NCI-H146 treated with DMSO at 0.1 percent for 48 hours (cell line): ENCODE results near the gene RBPJL.

Experiments used
- DNase-seq: peaks from one replicate; lab custom pipeline; 2025; ENCODE audit not compliant: unreplicated experiment; lab: John Stamatoyannopoulos, UW

Gene RBPJL

GRCh38 chr20:45293041-45294002, 13.3 kb upstream of the RBPJL start:
- DNase-seq, result peak; percentile 55

DNA sequence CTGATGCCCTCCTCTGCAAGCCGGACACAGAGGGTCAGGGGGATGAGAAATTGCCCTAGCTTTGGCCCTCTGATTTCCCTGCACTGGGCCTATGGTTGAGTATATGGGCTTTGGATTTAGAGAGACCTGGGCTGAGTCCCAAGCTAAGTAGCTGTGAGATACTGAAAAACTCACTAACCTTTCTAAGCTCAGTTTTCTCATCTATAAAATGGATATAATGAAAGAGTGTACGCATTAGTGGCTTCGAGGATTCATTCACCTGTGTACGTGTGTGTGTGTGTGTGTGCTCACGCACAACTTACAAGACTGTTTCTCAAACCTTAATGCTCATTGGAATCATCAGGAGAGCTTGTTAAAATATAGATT, 12.7 kb upstream of the RBPJL start:
- DNase-seq, result no peak

DNA sequence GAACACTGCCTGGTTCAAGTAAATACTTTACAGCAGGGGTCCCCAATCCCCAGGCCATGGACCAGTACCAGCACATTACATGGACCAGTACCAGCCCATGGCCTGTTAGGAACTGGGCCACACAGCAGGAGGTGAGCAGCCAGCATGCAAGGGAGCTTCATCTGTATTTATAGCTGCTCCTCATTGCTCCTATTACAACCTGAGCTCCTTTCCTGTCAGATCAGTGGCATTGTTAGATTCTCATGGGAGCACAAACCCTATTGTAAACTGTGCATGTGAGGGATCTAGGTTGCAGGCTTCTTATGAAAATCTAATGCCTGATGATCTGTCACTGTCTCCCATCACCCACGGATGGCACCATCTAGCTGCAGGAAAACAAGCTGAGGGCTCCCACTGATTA, 12.0 kb upstream of the RBPJL start:
- DNase-seq, result no peak

- DNase-seq, result no peak
Measured at GRCh38 chr20:45297786-45298497, 8.7 kb upstream of the RBPJL start.

DNA sequence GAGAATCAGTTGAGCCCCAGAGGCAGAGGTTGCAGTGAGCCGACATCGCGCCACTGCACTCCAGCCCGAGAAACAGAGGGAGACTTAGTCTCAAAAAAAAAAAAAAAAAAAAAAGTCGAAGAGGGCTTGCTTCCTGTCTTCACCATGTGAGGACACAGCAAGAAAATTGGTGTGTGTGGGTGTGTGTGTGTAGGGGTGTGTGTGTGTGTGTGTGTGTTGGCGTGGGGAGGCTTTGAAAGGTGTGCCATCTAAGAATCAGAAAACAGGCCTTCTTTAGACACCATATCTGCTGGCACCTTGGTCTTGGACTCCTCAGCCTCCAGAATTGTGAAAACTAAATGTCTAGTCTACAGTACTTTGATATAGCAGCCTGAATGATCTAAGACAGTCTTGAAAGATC, 6.9 kb upstream of the RBPJL start:
- no peak for DNase-seq

DNA sequence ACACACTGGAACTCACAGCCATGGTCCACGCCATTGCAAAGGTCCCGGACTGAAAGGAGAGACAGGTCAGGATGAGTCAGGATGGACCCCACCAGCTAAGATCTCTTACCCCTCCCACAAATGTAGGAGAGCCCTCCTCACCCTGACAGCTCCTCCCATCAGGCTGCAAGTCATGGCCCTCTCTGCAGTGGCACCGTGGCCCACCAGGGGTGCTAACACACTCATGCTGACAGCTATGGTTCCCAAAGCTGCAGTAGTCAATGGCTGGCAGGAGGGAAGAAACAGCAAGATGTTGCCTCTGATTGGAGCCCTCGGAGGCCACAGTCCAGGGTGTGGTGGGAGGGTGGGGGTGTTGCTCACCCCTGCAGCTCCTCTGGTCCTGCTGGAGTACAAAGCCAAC, 5.7 kb upstream of the RBPJL start:
- peak; percentile 28 for DNase-seq

DNA sequence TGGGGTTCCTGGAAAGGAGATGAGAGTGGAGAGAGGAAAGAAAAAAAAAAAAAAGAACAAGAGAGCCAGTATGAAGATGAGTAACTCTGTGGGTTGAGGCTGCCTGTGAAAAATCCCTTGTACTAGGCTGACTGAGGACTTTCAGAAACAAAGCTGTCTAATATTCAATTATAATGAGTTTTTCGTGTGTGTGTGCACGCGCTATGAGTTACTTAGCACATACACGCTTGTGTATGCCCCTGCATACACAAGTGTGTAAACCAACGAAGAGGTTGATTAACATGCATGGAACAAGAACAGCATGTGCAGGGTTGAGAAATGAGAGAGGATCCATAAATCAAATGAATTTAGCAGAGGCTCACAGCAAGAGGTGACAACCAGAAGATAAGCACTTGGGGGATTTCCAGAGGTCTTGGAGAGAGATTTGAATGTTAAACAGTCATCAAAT, 4.8 kb upstream of the RBPJL start:
- DNase-seq, result no peak

DNA sequence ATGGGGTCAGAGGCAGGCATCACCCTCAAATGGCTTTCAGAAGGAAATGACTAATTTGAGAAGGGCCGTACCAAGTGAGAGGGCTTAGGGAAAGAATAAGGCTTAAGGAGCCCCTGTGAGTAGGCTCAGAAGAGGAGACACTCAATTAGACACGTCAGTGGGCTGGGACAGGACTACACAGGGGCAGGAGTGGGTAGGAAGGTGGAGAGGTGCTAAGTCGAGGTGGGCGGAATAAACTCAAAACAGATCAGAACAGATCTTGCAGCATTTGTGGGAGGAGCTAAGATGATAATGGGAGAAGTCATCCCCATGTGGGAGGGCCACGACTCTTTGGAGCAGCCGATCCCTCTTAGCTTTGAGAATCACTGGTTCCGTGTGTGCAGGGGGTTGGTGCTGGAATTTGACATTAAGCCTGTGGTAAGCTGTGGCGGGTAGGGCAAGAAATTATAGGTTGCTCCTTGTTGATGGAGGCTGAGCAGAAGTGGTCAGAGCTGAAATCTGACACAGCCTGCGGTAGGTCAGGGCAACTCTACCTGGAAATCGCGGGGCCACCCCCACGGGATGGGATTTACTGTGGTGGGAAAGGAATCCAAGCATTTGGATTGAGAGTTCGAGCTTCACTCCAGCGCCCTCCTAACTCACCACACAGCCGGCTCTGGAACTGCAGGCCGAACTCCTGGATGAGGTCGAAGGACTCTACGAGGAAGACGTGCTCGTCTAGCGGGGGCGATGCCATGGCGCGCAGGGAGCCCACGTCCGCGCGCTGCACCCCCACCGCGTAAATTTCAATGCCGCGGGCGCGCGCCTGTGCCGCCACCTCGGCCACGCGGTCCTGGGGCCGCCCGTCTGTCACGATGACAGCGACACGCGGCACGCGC, 2.8 kb upstream of the RBPJL start:
- no peak for DNase-seq

GRCh38 chr20:45304464-45304999, 2.1 kb upstream of the RBPJL start:
- no peak for DNase-seq

DNA sequence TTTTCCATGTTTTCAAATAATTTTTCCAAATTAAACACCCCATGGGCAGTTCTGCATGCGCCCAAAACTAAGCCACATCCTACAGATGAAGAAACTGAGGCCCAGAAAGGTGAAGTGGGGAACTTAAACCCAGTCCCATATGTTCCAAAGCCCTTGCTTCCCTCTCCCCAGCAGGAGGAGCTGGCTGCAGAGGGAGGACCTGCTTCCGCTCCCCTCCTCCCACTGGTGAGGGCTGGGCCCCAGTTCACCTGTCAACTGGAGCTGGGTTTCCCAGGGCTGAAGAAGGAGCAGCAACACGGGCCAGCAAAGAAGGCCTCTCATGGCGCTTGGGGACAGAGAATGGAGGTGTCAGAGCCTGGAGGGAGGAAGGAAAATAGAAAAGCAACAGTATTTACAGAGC, 1.4 kb upstream of the RBPJL start:
- no peak for DNase-seq

DNA sequence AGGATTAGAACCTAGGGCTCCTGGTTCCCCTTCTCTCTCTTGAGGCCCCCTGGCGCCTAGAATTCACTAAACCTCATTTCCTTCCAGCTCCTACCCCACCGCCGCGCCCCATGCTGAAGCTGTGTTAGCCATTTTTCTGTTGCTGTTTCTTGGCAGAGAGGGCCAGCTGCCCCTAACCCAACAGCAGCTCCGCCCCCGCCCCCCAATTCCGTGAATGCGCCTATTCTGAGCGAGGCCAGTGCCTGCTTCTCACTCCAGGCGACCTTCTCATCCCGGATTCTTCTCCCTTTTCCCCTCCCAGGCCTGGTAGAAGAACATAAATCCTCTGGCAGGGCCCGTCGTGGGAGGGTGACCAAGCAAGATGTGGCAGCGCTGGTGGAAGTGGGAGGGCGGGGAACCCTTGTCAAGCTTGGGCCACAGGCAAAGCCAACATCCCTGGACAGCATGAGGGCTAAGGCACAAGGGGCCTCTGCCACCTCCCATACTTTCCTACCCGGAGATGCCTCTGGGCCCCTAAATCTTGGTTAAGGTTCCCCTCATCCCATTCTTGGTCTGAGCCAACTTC, 518 bp downstream of the RBPJL start:
- no peak for DNase-seq

DNA sequence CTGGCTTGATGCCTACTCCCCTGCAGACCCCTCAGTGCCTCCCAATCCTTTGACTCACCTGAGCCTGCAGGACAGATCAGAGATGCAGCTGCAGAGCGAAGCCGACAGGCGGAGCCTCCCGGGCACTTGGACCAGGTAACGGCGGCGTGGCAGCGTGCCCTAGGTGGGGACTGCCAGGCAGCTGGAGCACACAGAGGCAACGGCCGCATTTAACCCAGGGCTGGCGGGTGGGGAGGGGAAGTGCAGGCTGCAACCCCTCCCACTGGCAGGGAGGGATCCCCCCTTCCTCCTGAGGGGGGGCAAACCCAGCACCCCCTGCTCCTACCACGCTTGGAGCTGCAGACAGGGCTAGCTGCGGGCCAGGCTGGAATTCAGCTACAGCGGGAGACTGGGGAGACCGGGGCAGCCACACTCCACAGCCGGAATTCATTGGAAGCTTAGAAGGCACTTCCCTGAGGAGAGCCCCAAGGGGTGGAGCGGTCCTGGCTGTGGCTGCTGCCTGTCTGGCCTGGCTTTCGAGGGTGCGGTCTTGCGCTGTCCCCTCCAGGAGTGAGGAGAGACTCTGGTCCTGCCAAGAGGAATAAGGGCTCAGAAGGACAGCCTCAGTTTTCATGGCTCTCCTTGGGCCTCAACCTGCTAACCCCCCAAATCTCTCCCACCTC, 1.6 kb downstream of the RBPJL start, which contains the start of gene MATN4:
Gene MATN4, minus strand, starts transcription at position 183 of the 662 bp plus-strand sequence. CDS start 2,717 bp downstream, outside the sequence.
- DNase-seq, result no peak

DNA sequence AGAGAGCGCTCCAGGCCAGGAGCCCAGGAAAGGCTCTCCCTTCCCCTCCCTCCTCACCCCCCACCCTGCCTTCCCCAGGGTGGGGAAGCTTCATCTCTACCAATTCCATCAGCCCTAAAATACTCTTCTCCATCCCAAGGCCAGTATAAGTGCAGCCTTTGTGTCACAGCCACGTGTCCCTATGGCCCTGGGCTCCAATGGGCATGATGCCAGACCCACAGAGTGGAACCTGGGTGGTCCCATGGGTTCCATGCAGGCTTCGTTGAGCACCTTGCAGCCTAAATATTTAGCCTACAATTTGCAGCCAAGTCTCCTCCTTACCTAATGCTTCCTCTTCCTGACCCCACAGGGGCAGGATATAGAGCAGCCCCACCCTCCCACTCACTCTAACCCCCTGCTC, 2.4 kb downstream of the RBPJL start:
- DNase-seq, result no peak

- DNase-seq, result peak; percentile 46
Measured at GRCh38 chr20:45311589-45312211, 5.1 kb downstream of the RBPJL start.

DNA sequence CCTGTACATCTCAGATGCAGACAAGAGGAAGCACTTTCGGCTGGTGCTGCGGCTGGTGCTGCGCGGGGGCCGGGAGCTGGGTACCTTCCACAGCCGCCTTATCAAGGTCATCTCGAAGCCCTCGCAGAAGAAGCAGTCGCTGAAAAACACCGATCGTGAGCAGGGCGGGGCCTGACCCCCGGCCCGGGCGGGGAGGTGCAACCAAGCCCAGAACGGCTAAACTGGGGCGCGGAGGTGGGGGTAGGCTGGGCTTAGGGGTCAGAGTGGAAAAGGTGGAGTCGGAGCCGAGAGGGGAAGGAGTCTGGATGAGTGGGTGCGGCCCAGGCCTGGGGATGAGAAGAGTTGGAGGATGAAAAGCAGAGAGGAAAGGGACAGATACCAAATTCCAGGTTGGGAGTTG, 5.6 kb downstream of the RBPJL start:
- DNase-seq, result no peak

- no peak for DNase-seq
Measured at GRCh38 chr20:45313065-45313695, 6.5 kb downstream of the RBPJL start.

DNA sequence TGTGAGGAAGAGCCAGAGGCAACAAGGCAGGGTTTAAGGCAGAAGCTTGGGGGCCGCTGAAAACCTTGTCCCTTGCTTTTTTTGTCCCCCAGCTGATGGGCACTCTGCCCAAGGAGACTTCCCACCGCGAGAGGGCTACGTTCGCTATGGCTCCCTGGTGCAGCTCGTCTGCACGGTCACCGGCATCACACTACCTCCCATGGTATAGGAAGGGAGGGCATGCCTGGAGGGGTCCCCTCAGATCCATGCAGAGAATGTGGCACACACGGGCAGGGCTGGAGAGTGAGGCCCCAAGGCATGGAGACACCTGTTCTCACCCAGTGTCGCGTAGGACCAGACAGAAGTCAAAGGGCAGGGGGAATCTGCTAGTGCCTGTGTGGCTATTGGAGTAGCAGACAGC, 7.3 kb downstream of the RBPJL start:
- DNase-seq, result no peak

DNA sequence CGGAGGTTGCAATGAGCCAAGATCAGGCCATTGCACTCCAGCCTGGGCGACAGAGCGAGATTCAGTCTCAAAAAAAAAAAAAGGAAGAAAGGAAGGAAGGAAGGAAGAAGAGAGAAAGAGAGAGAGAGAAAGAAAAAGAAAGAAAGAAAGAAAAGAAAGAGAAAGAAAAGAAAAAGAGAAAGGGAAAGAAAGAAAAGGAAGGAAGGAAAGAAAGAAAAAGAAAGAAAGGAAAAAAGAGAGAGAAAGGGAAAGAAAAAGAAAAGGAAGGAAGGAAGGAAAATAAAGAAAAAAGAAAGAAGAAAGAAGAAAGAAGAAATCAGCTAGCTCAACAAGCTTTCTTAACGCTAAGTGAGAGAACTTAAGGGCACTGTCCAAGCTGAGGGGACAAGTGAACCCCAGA, 9.0 kb downstream of the RBPJL start:
- no peak for DNase-seq
